WTC11 (cell line): ENCODE measurements around the gene PREX1. TPM values are rescaled to one million over a fixed set of nuclear protein-coding genes. Genes with fewer than 3 reads are reported as not detected.

Experiments used
- ATAC-seq: fragments of 200-7000 bp; cut with Tn5 transposase; 2 replicates; pipeline ENCODE4 v1.10.0; 2021; ENCODE audit warnings: mild to moderate bottlenecking, moderate library complexity
- CTCF ChIA-PET: fragments of 300-600 bp; sonication (Branson Sonifier 250); formaldehyde crosslinking; loops from one replicate; lab custom pipeline; 2021; ENCODE audit warnings: antibody characterized with exemption; lab: Charles Lee
- POLR2A ChIA-PET: fragments of 350-600 bp; sonication (Branson Sonifier 250); formaldehyde crosslinking; loops from one replicate; lab custom pipeline; 2021; ENCODE audit warnings: antibody characterized with exemption; lab: Charles Lee
- DNase-seq: peaks from one replicate; pipeline ENCODE4 v3.0.0; 2021; ENCODE audit warnings: low spot score
- H3K27ac Mint-ChIP-seq: 2 replicates; pipeline ENCODE4 v1.8.0; 2021; ENCODE audit warnings: mixed read lengths
- H3K27me3 Mint-ChIP-seq: 2 replicates; pipeline ENCODE4 v1.8.0; 2021; ENCODE audit warnings: low read depth, mild to moderate bottlenecking, moderate library complexity, mixed read lengths
- H3K36me3 Mint-ChIP-seq: 2 replicates; pipeline ENCODE4 v1.8.0; 2021; ENCODE audit warnings: mixed read lengths
- H3K4me1 Mint-ChIP-seq: 2 replicates; pipeline ENCODE4 v1.8.0; 2022; ENCODE audit warnings: mixed read lengths
- H3K4me3 Mint-ChIP-seq: 2 replicates; pipeline ENCODE4 v1.8.0; 2021; ENCODE audit warnings: mild to moderate bottlenecking, moderate library complexity, mixed read lengths
- H3K9me3 Mint-ChIP-seq: 2 replicates; pipeline ENCODE4 v1.8.0; 2021; ENCODE audit warnings: mixed read lengths
- CBFB ChIP-seq: sonication (generic); formaldehyde crosslinking; IDR thresholded peaks from 2 replicates; pipeline ENCODE4 v1.8.1; 2022; ENCODE audit warnings: mild to moderate bottlenecking, low read depth, missing genetic modification reagents
- E2F4 ChIP-seq: sonication (generic); formaldehyde crosslinking; IDR thresholded peaks from 2 replicates; pipeline ENCODE4 v1.8.1; 2022; ENCODE audit warnings: low read depth, mild to moderate bottlenecking, moderate library complexity, missing genetic modification reagents, borderline replicate concordance
- ERG ChIP-seq: fragments of 250-450 bp; sonication (Bioruptor Pico); IDR thresholded peaks from 2 replicates; pipeline ENCODE4 v1.8.0; 2021; ENCODE audit warnings: mild to moderate bottlenecking
- ETV6 ChIP-seq: sonication (generic); formaldehyde crosslinking; IDR thresholded peaks from 2 replicates; pipeline ENCODE4 v1.8.1; 2022; ENCODE audit warnings: mild to moderate bottlenecking, missing genetic modification reagents
- FOXP1 ChIP-seq: sonication (generic); formaldehyde crosslinking; IDR thresholded peaks from 2 replicates; pipeline ENCODE4 v1.8.0; 2022; ENCODE audit warnings: missing genetic modification reagents, mild to moderate bottlenecking, moderate library complexity, borderline replicate concordance
- HMGA2 ChIP-seq: fragments of 250-450 bp; sonication (Bioruptor Pico); IDR thresholded peaks from 2 replicates; pipeline ENCODE4 v1.4.0; 2021; ENCODE audit warnings: mild to moderate bottlenecking, moderate library complexity
- MAX ChIP-seq: sonication (generic); formaldehyde crosslinking; IDR thresholded peaks from 2 replicates; pipeline ENCODE4 v1.8.0; 2022; ENCODE audit warnings: mild to moderate bottlenecking, missing genetic modification reagents
- NR1H2 ChIP-seq: sonication (generic); formaldehyde crosslinking; IDR thresholded peaks from 2 replicates; pipeline ENCODE4 v1.9.0; 2021; ENCODE audit warnings: mild to moderate bottlenecking, moderate library complexity, missing genetic modification reagents
- RORB ChIP-seq: fragments of 250-450 bp; sonication (Bioruptor Pico); IDR thresholded peaks from 2 replicates; pipeline ENCODE4 v1.9.0; 2021; ENCODE audit warnings: mild to moderate bottlenecking
- SOX15 ChIP-seq: fragments of 250-450 bp; sonication (Bioruptor Pico); IDR thresholded peaks from 2 replicates; pipeline ENCODE4 v1.9.0; 2021; ENCODE audit warnings: mild to moderate bottlenecking
- USF1 ChIP-seq: sonication (generic); formaldehyde crosslinking; IDR thresholded peaks from 2 replicates; pipeline ENCODE4 v1.8.0; 2022; ENCODE audit warnings: mild to moderate bottlenecking, missing genetic modification reagents
- ZBTB21 ChIP-seq: sonication (generic); formaldehyde crosslinking; IDR thresholded peaks from 2 replicates; pipeline ENCODE4 v1.8.1; 2023; ENCODE audit warnings: mild to moderate bottlenecking, missing genetic modification reagents, borderline replicate concordance
- ZNF138 ChIP-seq: sonication (generic); formaldehyde crosslinking; conservative IDR thresholded peaks from 2 replicates; pipeline ENCODE4 v1.8.1; 2022; ENCODE audit warnings: mild to moderate bottlenecking, moderate library complexity, missing genetic modification reagents
- ZNF232 ChIP-seq: sonication (generic); formaldehyde crosslinking; IDR thresholded peaks from 2 replicates; pipeline ENCODE4 v1.8.0; 2022; ENCODE audit warnings: mild to moderate bottlenecking, missing genetic modification reagents
- ZNF423 ChIP-seq: fragments of 250-450 bp; sonication (Bioruptor Pico); IDR thresholded peaks from 2 replicates; pipeline ENCODE4 v2.1.2; 2022; ENCODE audit warnings: mild to moderate bottlenecking, moderate library complexity
- ZSCAN18 ChIP-seq: fragments of 250-450 bp; sonication (Bioruptor Pico); IDR thresholded peaks from 2 replicates; pipeline ENCODE4 v2.1.2; 2022; ENCODE audit warnings: mild to moderate bottlenecking, moderate library complexity
- total RNA-seq: library from RNA; stranded (reverse); gene quantifications from 3 replicates; pipeline ENCODE4 v1.2.3, GENCODE V29; 2021

The PREX1 gene
- total RNA-seq, 1 experiment from 2014 or later, result 17.3 TPM

DNA sequence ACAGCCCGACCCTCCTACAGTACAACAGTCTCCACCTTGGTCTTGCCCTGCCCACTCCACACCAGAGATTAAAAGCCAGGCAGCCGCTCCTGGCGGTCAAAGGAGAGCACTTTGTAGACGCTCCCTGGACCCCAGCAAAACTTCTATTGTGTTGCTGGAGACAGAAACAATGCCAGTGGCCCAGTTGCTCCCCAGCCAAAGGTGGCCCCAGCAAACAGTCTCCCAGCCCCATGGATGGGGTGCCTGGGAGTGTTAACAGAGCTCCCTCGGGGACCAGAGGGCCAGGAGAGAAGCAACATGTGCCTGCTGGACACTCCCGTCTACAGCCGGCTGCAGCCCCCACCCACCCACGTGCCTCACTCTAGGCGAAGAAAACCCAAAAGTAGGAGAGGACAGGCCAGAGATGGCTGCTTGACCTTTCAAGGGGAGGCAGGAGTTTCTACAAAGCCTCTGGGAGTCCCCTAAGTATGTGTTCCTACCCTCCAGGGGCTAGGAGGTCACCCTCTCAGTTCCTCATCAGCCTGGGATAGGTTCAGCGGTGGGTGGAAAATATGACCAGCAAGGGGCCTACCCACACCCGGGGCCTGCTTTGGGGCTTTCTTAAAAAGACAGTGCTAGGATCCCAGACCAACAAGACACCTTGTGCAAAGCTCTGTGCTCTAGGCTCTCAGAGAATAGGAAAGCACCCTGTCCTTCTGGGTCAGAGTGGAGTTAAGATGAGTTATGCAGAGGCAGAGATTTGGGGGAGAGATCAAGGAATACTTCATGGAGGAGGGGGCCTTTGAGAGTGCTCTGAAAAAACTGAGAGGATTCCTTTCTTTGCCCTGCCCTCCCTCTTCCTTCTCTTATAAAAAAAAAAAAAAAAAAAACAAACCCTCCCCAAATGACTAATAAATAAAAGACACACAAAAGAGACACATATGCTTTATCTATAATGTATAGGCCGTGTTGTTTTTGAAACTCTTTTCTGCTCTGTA is 19.0 kb upstream of the PREX1 start:
- no peaks in the 10 kb centered on the region for H3K36me3 Mint-ChIP-seq
- H3K27me3 Mint-ChIP-seq, result no peaks in the 10 kb centered on the region
- TF ChIP-seq FOXP1 (0 out of 2 replicates have a peak, but pooled peaks have one; percentile 24), ZNF232 (CRISPR knock-in tag) (no peak), USF1 (CRISPR knock-in tag) (0 out of 2 replicates have a peak, but pooled peaks have one; percentile 35), MAX (CRISPR knock-in tag) (peak; percentile 88)
- DNase-seq (peak; percentile 54), ATAC-seq (peak; percentile 90)
- CTCF ChIA-PET, result interaction anchor here (1.1 kb wide), 1 partner anchor 189 kb away, joined by 5 read pairs; no protein-coding TSS in a partner anchor
- peaks cover 7% of the 10 kb centered on the region for H3K9me3 Mint-ChIP-seq
- peak overlapping the region; percentile 39; the same call in 1 of the 2 replicates for H3K27ac Mint-ChIP-seq
- POLR2A ChIA-PET, result no interaction called here
- no peak overlapping the region; the same call in 1 of the 2 replicates for H3K4me3 Mint-ChIP-seq
- peaks cover 12% of the 10 kb centered on the region for H3K4me1 Mint-ChIP-seq

- no peak for TF ChIP-seq HMGA2
- TF ChIP-seq ZNF232 (CRISPR knock-in tag), result no peak
- TF ChIP-seq SOX15 (CRISPR knock-in tag), result no peak
- no peak for TF ChIP-seq ZSCAN18 (CRISPR knock-in tag)
- TF ChIP-seq ZNF423 (CRISPR knock-in tag), result no peak
- TF ChIP-seq CBFB (CRISPR knock-in tag), result no peak
- TF ChIP-seq ETV6 (CRISPR knock-in tag), result no peak
- no peak for TF ChIP-seq E2F4
- no peak for TF ChIP-seq USF1 (CRISPR knock-in tag)
- no peak for TF ChIP-seq ZBTB21 (CRISPR knock-in tag)
- TF ChIP-seq RORB (CRISPR knock-in tag), result no peak
- TF ChIP-seq NR1H2 (CRISPR knock-in tag), result no peak
- no peak for TF ChIP-seq ZNF138 (CRISPR knock-in tag)
- TF ChIP-seq MAX (CRISPR knock-in tag), result no peak
- no peak for TF ChIP-seq ERG
- TF ChIP-seq, all 79 proteins: peak for 0
- H3K4me1 Mint-ChIP-seq, result peaks cover 12% of the 10 kb centered on the region
- peaks cover 7% of the 10 kb centered on the region for H3K9me3 Mint-ChIP-seq
- no peak overlapping the region for H3K4me3 Mint-ChIP-seq
- H3K27ac Mint-ChIP-seq, result no peak overlapping the region
- POLR2A ChIA-PET, result interaction anchor here (0.6 to 1.4 kb wide), 2 partner anchors 18 to 157 kb away, joined by 3 to 6 read pairs; partner anchors contain the start of gene PREX1
- no peak; the same call in 1 of the 2 replicates for ATAC-seq
- CTCF ChIA-PET, result interaction anchor here (1.0 kb wide), 1 partner anchor 188 kb away, joined by 4 read pairs; no protein-coding TSS in a partner anchor
- H3K27me3 Mint-ChIP-seq, result no peaks in the 10 kb centered on the region
- no peaks in the 10 kb centered on the region for H3K36me3 Mint-ChIP-seq
- DNase-seq, result no peak
Observed at GRCh38 chr20:48845721-48846306, 18.0 kb upstream of the PREX1 start.
